HepG2 (cell line): ENCODE results near the gene RASL12. TPM values are rescaled to one million over a fixed set of nuclear protein-coding genes. Genes with fewer than 3 reads are reported as not detected.
"Not testable (repeated sequence)": the region's sequence is repeated elsewhere in the genome, so short reads cannot be mapped to it uniquely, and the experiment has no call there.

Source experiments
- ATAC-seq: fragments of 200-7000 bp; cut with Tn5 transposase; 3 replicates; pipeline ENCODE4 v1.9.1; 2020; ENCODE audit warnings: mild to moderate bottlenecking, moderate library complexity
- BruUV-seq: library from RNA; stranded (reverse); fragments of 400-500 nt; replicated peaks from 2 replicates; lab custom pipeline; 2021; lab: Mats Ljungman, UMichigan
- CTCF ChIA-PET: fragments of 300-600 bp; formaldehyde crosslinking; extraction: SDS; loops from one replicate; lab custom pipeline; 2021; ENCODE audit warnings: low total read pairs, inconsistent platforms, low intra/inter-chr PET ratio; lab: Yijun Ruan, JAX
- POLR2A ChIA-PET: fragments of 350-600 bp; sonication (Branson Sonifier 250); formaldehyde crosslinking; loops from one replicate; lab custom pipeline; 2020; ENCODE audit warnings: antibody characterized with exemption, inconsistent platforms; lab: Yijun Ruan, JAX
- DNase-seq: peaks from one replicate; pipeline ENCODE4 v3.0.0-alpha.2; 2015; ENCODE audit warnings: low spot score
- FAIRE-seq: peaks from 3 replicates; lab custom pipeline; 2011; peaks lifted over from hg19 to GRCh38; lab: Jason Lieb, UNC
- H2AFZ ChIP-seq: one replicate; pipeline ENCODE4 v1.6.1; 2011; ENCODE audit warnings: low read length, inconsistent platforms
- H3K27ac ChIP-seq: fragments of 300-600 bp; 3 replicates; pipeline ENCODE4 v1.8.0; 2011; ENCODE audit warnings: mixed run types, mild to moderate bottlenecking, mixed read lengths, low read length, inconsistent platforms; ENCODE audit not compliant: insufficient read depth; ENCODE audit errors: extremely low read length
- H3K27me3 ChIP-seq, 2 experiments: fragments of 200-600 bp in 1 of 2; 2 replicates in 1 of 2; 3 replicates in 1 of 2; pipeline versions ENCODE4 v1.6.0 to v1.8.0; 2011; ENCODE audit warnings: low read length in 2 of 2, mild to moderate bottlenecking in 2 of 2, moderate library complexity in 2 of 2, inconsistent platforms in 1 of 2; ENCODE audit not compliant: insufficient read depth in 2 of 2, control insufficient read depth in 1 of 2
- H3K36me3 ChIP-seq, 2 experiments: fragments of 200-600 bp in 1 of 2; replicated peaks in 1 of 2; 2 replicates in 1 of 2; 3 replicates in 1 of 2; pipeline versions ENCODE4 v1.5.1 to v1.8.0; 2011; ENCODE audit warnings: low read length in 2 of 2, inconsistent platforms in 1 of 2; ENCODE audit not compliant: insufficient read depth in 2 of 2, control insufficient read depth in 1 of 2
- H3K4me1 ChIP-seq: 2 replicates; pipeline ENCODE4 v1.5.1; 2012; ENCODE audit warnings: low read length, inconsistent platforms; ENCODE audit not compliant: insufficient read depth
- H3K4me2 ChIP-seq: 2 replicates; pipeline ENCODE4 v1.6.0; 2011; ENCODE audit warnings: low read depth, low read length, inconsistent platforms
- H3K4me3 ChIP-seq, 3 experiments: fragments of 200-600 bp in 1 of 3; sonication (generic), shearing (Covaris generic) in 1 of 3; replicated peaks in 1 of 3; 2 replicates each; pipeline ENCODE4 v1.5.1; 2011 to 2016; ENCODE audit warnings: low read length in 3 of 3, inconsistent platforms in 2 of 3, low read depth in 2 of 3, mild to moderate bottlenecking in 2 of 3, control low read depth in 1 of 3, mixed read lengths in 1 of 3; ENCODE audit not compliant: insufficient read depth in 1 of 3
- H3K79me2 ChIP-seq: one replicate; pipeline ENCODE4 v1.6.1; 2011; ENCODE audit warnings: low read length, inconsistent platforms; ENCODE audit not compliant: insufficient read depth
- H3K9ac ChIP-seq: 2 replicates; pipeline ENCODE4 v1.6.0; 2011; ENCODE audit warnings: mild to moderate bottlenecking, low read depth, low read length, inconsistent platforms; ENCODE audit not compliant: insufficient read depth
- H3K9me3 ChIP-seq: 2 replicates; pipeline ENCODE4 v1.5.1; 2012; ENCODE audit warnings: mild to moderate bottlenecking, low read length
- H4K20me1 ChIP-seq: 2 replicates; pipeline ENCODE4 v1.6.0; 2011; ENCODE audit warnings: inconsistent platforms, mild to moderate bottlenecking, low read length, moderate library complexity; ENCODE audit not compliant: insufficient read depth
- GATAD1 ChIP-seq: IDR thresholded peaks from 2 replicates; pipeline ENCODE4 v1.6.1; 2016; ENCODE audit warnings: missing genetic modification reagents, missing compliant biosample characterization
- RCOR2 ChIP-seq: IDR thresholded peaks from 2 replicates; pipeline ENCODE4 v1.6.1; 2016; ENCODE audit warnings: missing biosample characterization, missing genetic modification reagents
- SMAD1 ChIP-seq: sonication (generic); formaldehyde crosslinking; IDR thresholded peaks from 2 replicates; pipeline ENCODE4 v1.4.0; 2020; ENCODE audit warnings: missing genetic modification reagents, low read depth, mild to moderate bottlenecking, borderline replicate concordance
- ZNF136 ChIP-seq: sonication (generic); formaldehyde crosslinking; IDR thresholded peaks from 2 replicates; pipeline ENCODE4 v1.8.1; 2022; ENCODE audit warnings: low read depth, mild to moderate bottlenecking, moderate library complexity, missing genetic modification reagents
- ZNF546 ChIP-seq: sonication (generic); formaldehyde crosslinking; conservative IDR thresholded peaks from 2 replicates; pipeline ENCODE4 v1.8.1; 2023; ENCODE audit warnings: mild to moderate bottlenecking, missing genetic modification reagents
- ZNF781 ChIP-seq: sonication (generic); formaldehyde crosslinking; IDR thresholded peaks from 2 replicates; pipeline ENCODE4 v1.5.1; 2020; ENCODE audit warnings: borderline replicate concordance, mild to moderate bottlenecking, missing genetic modification reagents; ENCODE audit errors: not compliant biosample characterization
- WGBS: methylation state at CpG from one replicate; pipeline ENCODE4 v1.1.6; 2017; ENCODE audit warnings: low lambda C conversion rate; 5-methylcytosine and 5-hydroxymethylcytosine counted together
- in situ Hi-C: cut with HindIII; loops from 2 replicates; pipeline ENCODE4 v1.10.0; 2017; ENCODE audit warnings: low pct_unique_long_range_greater_than_20kb; ENCODE audit not compliant: extremely low pct_ligation_motif_present
- intact Hi-C: fragments of 100-400 bp; cut with micrococcal nuclease; formaldehyde crosslinking; loops from one replicate; pipeline ENCODE4 v1.10.0; 2022; ENCODE audit not compliant: unreplicated experiment
- polyA plus RNA-seq, 8 experiments: library from polyadenylated mRNA; depleted of rRNA in 3 of 8; stranded (reverse) in 7 of 8; unstranded in 1 of 8; fragments of >200 nt; fragmentation: Illumina TruSeq in 4 of 8; extraction: Trizol in 4 of 8; gene quantifications; 2 replicates each; pipeline versions ENCODE4 v1.2.1 to v1.2.3, GENCODE V29; 2011 to 2016; ENCODE audit warnings: low read depth in 4 of 8, missing spikeins in 1 of 8, mixed read lengths in 1 of 8; ENCODE audit not compliant: insufficient read depth in 1 of 8
- total RNA-seq, 5 experiments: library from RNA; depleted of rRNA; stranded (reverse); fragments of >200 nt; fragmentation: Illumina TruSeq; extraction: Trizol; gene quantifications; 2 replicates each; pipeline ENCODE4 v1.2.3, GENCODE V29; 2016; ENCODE audit warnings: low read depth in 1 of 5

RASL12 gene
- total and polyA plus RNA-seq, 2 of the 13 experiments (the other 11 are each of a cell fraction or from before 2014, with no cell fraction given), result 0.16 to 0.55 TPM

- TF ChIP-seq GATAD1, result no peak
- no peak for TF ChIP-seq RCOR2
- TF ChIP-seq ZNF546 (CRISPR knock-in tag), result no peak
- TF ChIP-seq SMAD1 (CRISPR knock-in tag), result no peak
- TF ChIP-seq ZNF781, result no peak
- no peak for TF ChIP-seq ZNF136
- in situ Hi-C loops (no loop called here), intact Hi-C loops (no loop called here)
- Histone ChIP-seq H3K36me3 (peaks cover 6 to 13% of the 10 kb centered on the region in 2 experiments; a peak in 4 of 5 replicates), H3K4me2 (no peak overlapping the region), H3K27ac (no peak overlapping the region), H4K20me1 (no peaks in the 10 kb centered on the region), H3K4me1 (peaks cover 6% of the 10 kb centered on the region), H3K9me3 (no peaks in the 10 kb centered on the region), H3K9ac (no peak overlapping the region), H3K4me3 (no peak overlapping the region), H2AFZ (no peak overlapping the region), H3K27me3 (no peaks in the 10 kb centered on the region), H3K79me2 (no peaks in the 10 kb centered on the region)
- BruUV-seq, result no TSS peak
- FAIRE-seq (no peak), DNase-seq (no peak), ATAC-seq (no peak)
- ChIA-PET CTCF (interaction anchor here (2.3 to 3.4 kb wide), 2 partner anchors 46 to 67 kb away, joined by 29 to 56 read pairs; no protein-coding TSS in a partner anchor), POLR2A (interaction anchor here (1.4 kb wide), 1 partner anchor 67 kb away, joined by 3 read pairs; no protein-coding TSS in a partner anchor)
- WGBS, result 90% methylated on average over 7 of the region's 7 CpGs
These were observed 32.7 kb upstream of the RASL12 start for GRCh38 chr15:65100442-65100841.

- CTCF ChIA-PET, result interaction anchor here (3.4 kb wide), 1 partner anchor 67 kb away, joined by 56 read pairs; no protein-coding TSS in a partner anchor
- H3K79me2 ChIP-seq, H3K27ac ChIP-seq, H3K4me2 ChIP-seq, H3K27me3 ChIP-seq, DNase-seq, in situ Hi-C loops, H3K9ac ChIP-seq, H2AFZ ChIP-seq, POLR2A ChIA-PET, ATAC-seq, H4K20me1 ChIP-seq, H3K4me3 ChIP-seq, H3K9me3 ChIP-seq, FAIRE-seq, intact Hi-C loops, BruUV-seq: not testable (repeated sequence)
- Histone ChIP-seq H3K36me3 (peaks cover 6 to 13% of the 10 kb centered on the region in 2 experiments; a peak in 4 of 5 replicates), H3K4me1 (peaks cover 12% of the 10 kb centered on the region)
- 96% methylated on average over 10 of the region's 10 CpGs for WGBS
These were observed 32.0 kb upstream of the RASL12 start for GRCh38 chr15:65099801-65100200.
